Frontal cortex (tissue), 4 donors: ENCODE measurements around the gene SPRED2. TPM values are rescaled to one million over a fixed set of nuclear protein-coding genes. Genes with fewer than 3 reads are reported as not detected.

Experiments used
- DNase-seq, 2 donors: peaks; one replicate each; pipeline ENCODE4 v3.0.0; 2012; ENCODE audit warnings: low spot score in 2 of 2
- FAIRE-seq: peaks from 2 replicates; lab custom pipeline; 2012; peaks lifted over from hg19 to GRCh38; lab: Jason Lieb, UNC
- total RNA-seq: library from RNA; depleted of rRNA; stranded (reverse); fragments of >200 nt; gene quantifications from one replicate; pipeline ENCODE4 v1.2.3, GENCODE V29; 2014
- donor health status: control.
- donor health status: control.
- donor health status: control.

The SPRED2 gene
- total RNA-seq, 1 donor from 2014 or later: 8.2 TPM

GRCh38 chr2:65417509-65418085 lies 14.8 kb downstream of the SPRED2 start:
- no peak for FAIRE-seq
- DNase-seq: no peak

- FAIRE-seq: no peak
- no peak for DNase-seq
Measured at GRCh38 chr2:65416945-65417344, 15.5 kb downstream of the SPRED2 start.

- FAIRE-seq (no peak), DNase-seq (no peak)
Measured at GRCh38 chr2:65416321-65416720, 16.1 kb downstream of the SPRED2 start.

- no peak for FAIRE-seq
Measured at GRCh38 chr2:65415091-65415490, 17.3 kb downstream of the SPRED2 start.

DNA sequence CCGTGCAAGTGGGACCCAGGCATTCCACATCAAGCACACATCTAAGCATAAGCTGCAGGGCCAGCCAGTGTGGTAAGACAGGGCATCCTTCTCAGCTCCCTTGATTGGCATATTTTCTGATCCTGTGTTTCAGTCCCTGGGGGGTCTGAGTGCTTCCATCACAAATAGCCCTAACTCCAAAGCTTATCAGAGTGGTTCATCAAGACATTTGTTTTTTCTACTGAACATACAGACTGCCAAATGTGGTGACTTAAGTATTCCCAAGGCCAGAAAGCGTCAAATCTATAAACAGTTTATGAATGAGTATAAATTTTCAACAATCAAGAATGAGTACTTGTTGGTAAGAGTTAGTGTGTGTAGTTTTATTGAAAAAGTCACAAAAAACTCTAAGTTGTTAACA lies 18.8 kb downstream of the SPRED2 start:
- FAIRE-seq: no peak

More at GRCh38 chr2:65415091-65415490, 17.3 kb downstream of the SPRED2 start:
- DNase-seq: no peak

GRCh38 chr2:65413106-65413505 lies 19.3 kb downstream of the SPRED2 start:
- DNase-seq (no peak), FAIRE-seq (no peak)

More for the DNA sequence above, 18.8 kb downstream of the SPRED2 start:
- no peak for DNase-seq

- FAIRE-seq (no peak), DNase-seq (no peak)
Measured at GRCh38 chr2:65411056-65411795, 21.2 kb downstream of the SPRED2 start.

DNA sequence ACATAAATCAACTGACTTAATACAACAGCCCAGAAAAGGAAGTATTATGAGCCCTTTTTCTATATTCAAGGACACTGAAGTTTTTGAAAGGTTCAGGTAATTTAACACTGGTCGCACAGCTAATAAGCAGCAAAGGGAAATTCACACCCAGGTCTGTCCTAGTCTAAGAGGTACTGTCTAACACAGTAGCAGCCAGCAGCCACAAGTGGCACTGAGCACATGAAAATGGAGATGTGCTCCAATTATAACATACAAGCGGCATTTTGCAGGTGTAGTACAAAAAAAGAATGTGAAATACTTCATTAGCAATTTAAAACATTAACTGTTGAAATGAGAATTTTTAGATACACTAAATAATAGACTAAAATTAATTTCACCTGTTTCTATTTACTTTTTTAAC lies 23.4 kb downstream of the SPRED2 start:
- FAIRE-seq: no peak
- no peak for DNase-seq

- no peak for DNase-seq
- no peak for FAIRE-seq
Measured at GRCh38 chr2:65407240-65407639, 25.2 kb downstream of the SPRED2 start.

DNA sequence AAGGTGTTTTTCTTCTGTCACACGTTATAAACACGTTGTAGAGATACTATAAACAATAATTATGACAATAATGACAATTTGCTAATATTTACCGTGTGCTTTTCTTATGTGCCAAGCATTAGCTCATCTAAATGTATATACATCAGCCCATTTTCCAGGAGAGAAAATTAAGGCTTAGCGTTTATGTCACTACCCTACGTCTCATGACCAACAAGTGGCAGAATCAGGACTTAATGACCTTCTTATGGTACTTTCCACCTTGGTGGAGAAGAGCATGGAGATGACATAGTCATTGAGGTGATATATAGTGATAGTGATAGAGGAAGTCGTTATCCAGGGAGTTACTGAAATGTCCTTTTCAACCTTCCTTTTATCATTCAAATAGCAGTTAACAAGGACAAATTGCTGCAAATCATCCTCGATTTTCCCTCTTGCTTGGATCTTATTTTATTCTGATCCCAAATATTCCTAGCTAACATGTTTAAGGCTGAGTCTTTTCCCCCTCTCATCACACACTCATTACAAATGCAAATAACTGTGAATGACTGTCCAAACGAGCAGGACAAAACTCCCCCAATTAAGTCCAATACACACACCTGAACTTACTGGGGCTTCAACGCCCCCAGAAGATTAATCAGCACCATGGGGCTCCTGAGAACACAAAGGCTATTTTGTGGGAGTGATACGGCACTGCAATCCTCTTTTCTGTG lies 27.3 kb downstream of the SPRED2 start:
- no peak for FAIRE-seq
- DNase-seq: no peak

- DNase-seq (no peak), FAIRE-seq (no peak)
Measured at GRCh38 chr2:65403529-65403915, 28.9 kb downstream of the SPRED2 start.

DNA sequence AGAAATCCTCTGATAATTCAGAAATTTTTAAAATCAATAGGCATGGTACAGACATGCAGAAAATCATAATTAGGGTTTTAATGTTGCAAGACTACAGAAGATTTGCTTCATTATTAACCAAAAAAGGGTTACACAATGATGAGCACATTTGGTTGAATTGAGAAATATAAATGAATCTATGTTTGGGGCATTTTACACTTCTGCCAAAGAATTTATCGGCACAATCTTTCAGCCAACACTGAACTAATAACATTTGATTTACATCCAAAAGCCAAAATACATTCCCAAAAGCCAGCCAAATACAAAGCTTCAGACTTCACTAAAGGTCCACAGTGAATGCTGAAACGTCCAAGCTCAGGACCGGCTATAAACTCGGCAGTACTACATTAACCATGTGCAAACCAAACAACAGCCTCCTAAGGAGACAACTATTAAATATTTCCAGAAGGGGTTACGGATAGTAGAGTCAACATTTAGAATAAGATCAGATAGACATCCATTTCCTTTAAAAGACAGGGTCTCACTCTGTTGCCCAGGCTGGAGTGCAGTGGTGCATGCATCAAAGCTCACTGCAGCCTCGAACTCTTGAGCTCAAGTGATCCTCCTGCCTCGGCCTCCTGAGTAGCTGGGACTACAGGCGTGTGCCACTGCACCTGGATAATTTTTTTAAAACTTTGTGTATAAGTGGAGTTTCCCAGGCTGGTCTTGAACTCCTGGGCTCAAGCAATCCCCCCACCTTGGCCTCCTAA lies 29.4 kb downstream of the SPRED2 start:
- FAIRE-seq (no peak), DNase-seq (no peak)

DNA sequence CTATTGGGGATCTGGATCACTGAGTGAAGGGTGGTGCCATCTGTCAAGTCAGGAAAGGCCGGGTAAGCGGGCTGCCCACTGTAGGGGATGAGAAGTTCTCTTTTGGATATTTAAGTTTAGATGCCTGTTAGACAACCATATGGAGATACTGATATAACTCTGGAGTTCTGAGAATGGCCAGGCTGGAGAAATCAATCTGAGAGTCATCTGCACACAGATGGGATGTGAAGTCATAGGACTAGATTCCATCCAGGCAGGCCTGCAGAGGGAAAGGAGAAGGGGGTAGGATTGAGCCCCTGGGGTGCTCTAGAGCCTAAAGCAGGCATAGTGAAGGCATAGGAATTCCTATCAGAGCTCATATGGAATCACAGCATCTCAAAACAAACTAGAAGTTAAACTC lies 30.1 kb downstream of the SPRED2 start:
- DNase-seq: no peak
- FAIRE-seq: no peak

- DNase-seq (no peak), FAIRE-seq (no peak)
Measured at GRCh38 chr2:65397122-65397521, 35.3 kb downstream of the SPRED2 start.

DNA sequence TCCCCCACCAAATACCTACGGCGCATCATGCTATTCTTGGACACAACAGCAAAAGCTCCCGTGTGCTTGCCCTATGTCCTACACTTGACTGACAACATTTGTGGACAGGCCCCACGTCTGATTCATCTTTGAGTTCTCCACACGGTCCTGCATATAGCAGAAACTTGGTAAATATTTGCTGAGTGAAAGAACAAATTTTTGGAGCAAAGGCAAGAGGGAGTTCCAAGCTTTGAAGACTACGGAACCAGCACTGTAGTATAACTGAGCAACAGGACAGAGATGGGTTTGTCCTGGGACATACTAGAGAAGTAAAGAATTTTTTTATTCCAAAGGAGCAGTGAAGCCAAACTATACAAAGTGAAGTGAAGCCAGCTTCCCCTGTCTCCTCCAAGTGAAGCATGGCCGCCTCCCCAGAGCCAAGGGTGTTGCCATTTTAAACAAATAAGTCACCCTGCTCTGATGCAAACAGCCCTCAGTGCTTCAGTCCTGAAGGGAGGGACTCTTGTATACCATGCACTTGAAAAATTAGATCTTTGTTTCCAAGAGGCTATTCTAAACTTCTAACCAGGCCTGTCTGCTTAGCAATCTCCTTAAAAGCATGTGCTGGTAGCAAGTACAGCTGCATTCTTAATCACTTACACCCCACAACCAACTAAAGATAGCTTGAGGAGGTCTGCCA lies 35.9 kb downstream of the SPRED2 start:
- FAIRE-seq (no peak), DNase-seq (no peak)

DNA sequence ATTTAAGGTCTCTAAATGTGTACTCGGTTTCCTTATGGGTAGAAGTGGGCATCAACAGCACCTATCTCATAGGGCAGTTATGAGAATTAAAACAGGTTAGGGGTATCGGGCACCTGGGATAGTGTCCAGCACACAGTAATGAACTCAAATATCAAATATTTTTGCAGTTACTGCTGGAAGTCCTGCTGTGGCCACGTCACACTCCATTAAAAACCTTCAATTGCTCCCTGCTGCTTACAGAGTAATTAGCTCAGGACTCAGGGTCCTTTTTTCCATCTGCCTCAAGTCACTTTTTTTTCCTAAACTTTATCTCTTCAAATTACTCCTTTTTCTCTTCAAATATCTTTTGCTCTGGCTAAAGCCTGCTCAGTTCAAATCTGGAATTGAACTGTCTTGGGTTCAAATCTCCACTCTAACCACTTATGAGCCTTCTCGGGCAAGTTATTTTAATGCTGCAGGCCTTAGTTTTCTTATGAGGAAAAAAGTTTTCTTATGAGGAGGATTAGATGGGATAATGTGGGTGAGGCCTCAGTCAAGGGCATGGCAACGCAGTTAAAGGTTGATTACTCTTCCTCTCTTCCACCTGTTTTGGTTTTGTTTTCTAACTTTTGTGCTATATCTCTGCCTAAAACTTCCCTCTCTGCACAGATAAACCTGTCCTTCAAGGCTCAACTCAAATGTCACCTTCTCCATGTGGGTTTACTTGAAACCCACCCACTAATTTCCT lies 36.6 kb downstream of the SPRED2 start:
- no peak for DNase-seq
- no peak for FAIRE-seq

- FAIRE-seq: no peak
- no peak for DNase-seq
Measured at GRCh38 chr2:65393743-65394422, 38.5 kb downstream of the SPRED2 start.

- DNase-seq (no peak), FAIRE-seq (no peak)
Measured at GRCh38 chr2:65393046-65393445, 39.4 kb downstream of the SPRED2 start.

- no peak for FAIRE-seq
- DNase-seq: peak in 1 of 2 donors; percentile 28
Measured at GRCh38 chr2:65392609-65393008, 39.8 kb downstream of the SPRED2 start.
